Right lobe of liver (tissue), 6 donors: ENCODE results near the gene ZRANB3. TPM values are rescaled to one million over a fixed set of nuclear protein-coding genes. Genes with fewer than 3 reads are reported as not detected.
"Not testable (repeated sequence)": the region's sequence is repeated elsewhere in the genome, so short reads cannot be mapped to it uniquely, and the experiment has no call there.

ENCODE experiments used
- ATAC-seq, 4 donors: fragments of 200-7000 bp; cut with Tn5 transposase; one replicate each; pipeline ENCODE4 v1.9.1; 2020; ENCODE audit warnings: mild to moderate bottlenecking in 4 of 4, moderate library complexity in 4 of 4
- DNase-seq, 3 donors: peaks; one replicate each; pipeline ENCODE4 v3.0.0-alpha.2; 2020
- H3K27ac ChIP-seq, 3 donors: fragments of 200-600 bp; one replicate each; pipeline ENCODE4 v1.8.0; 2022
- H3K27me3 ChIP-seq, 2 donors: fragments of 200-600 bp; one replicate each; pipeline ENCODE4 v1.8.0; 2022
- H3K36me3 ChIP-seq, 4 donors: fragments of 200-600 bp; sonication (generic) in 1 of 4; one replicate each; pipeline versions ENCODE4 v1.5.1 to v1.8.0; 2017 to 2022; ENCODE audit warnings: control low read depth in 1 of 4
- H3K4me1 ChIP-seq, 4 donors: fragments of 200-600 bp; sonication (generic) in 1 of 4; one replicate each; pipeline versions ENCODE4 v1.5.1 to v1.8.0; 2017 to 2022; ENCODE audit warnings: control low read depth in 1 of 4
- H3K4me3 ChIP-seq, 3 donors: fragments of 200-600 bp; one replicate each; pipeline ENCODE4 v1.8.0; 2022
- H3K9me3 ChIP-seq, 4 donors: fragments of 200-600 bp; sonication (generic) in 1 of 4; one replicate each; pipeline versions ENCODE4 v1.5.1 to v1.8.0; 2017 to 2022; ENCODE audit warnings: control low read depth in 1 of 4
- POLR2A ChIP-seq: fragments of 450-650 bp; IDR thresholded peaks from one replicate; pipeline ENCODE4 v1.6.1; 2017; ENCODE audit warnings: antibody characterized with exemption, mild to moderate bottlenecking
- WGBS: methylation state at CpG from one replicate; pipeline ENCODE4 v1.1.6; 2018; ENCODE audit warnings: low coverage, low lambda C conversion rate; ENCODE audit not compliant: insufficient coverage; ENCODE audit errors: missing lambda C conversion rate; 5-methylcytosine and 5-hydroxymethylcytosine counted together
- intact Hi-C, 2 donors: fragments of 100-400 bp; cut with DNase I; formaldehyde crosslinking; loops; one replicate each; pipeline versions ENCODE4 v1.11.2 to v1.14.1; 2022
- total RNA-seq, 6 experiments: library from RNA; depleted of rRNA in 2 of 6; stranded (reverse); fragments of >200 nt in 2 of 6; fragmentation: NEBNext Ultra II Directional in 3 of 6; extraction: Animal tissue kit (Norgen Biotek cat#: 25700) in 3 of 6; gene quantifications; one replicate each; pipeline versions ENCODE4 v1.1.0 to v1.2.4, GENCODE V29; 2016 to 2023
- TF ChIP-seq, protein P1 (sequence below), 4 donors: fragments of 200-600 bp in 3 of 4; fragments of 450-650 bp in 1 of 4; IDR thresholded peaks; one replicate each; pipeline versions ENCODE4 v1.5.1 to v1.8.0; 2016 to 2022; ENCODE audit warnings: antibody characterized with exemption in 4 of 4, mild to moderate bottlenecking in 2 of 4
- donor health status: DM: no; HTN: yes; CAD: no.
- donor health status: DM: no; HTN: no; CAD: no.
- donor health status: DM: no; HTN: no; CAD: no.
- donor health status: DM: no; HTN: yes; CAD: no.
- donor health status: DM: no; HTN: yes; CAD: no.

Gene ZRANB3
- total RNA-seq, 6 experiments from 2014 or later, result 3.3 to 5.6 (median 4.0) TPM

DNA sequence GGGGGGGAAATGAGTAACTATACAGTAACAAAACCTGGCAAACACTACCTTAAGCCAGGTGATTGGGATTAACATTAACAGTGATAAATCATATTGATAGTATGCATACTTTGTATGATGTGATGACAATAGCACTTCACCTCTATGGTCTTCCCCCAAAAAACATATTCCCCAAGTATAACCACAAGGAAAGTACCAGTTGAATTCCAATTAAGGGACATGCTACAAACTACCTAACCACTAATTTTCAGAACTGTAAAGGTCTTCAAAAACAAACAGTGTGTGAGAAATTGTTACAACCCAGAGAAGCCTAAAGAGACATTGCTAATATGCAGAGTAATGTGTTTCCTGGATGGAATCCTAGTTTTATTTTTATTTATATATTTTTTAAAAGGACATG lies 152.4 kb downstream of the ZRANB3 start:
- TF ChIP-seq, protein P1, sequence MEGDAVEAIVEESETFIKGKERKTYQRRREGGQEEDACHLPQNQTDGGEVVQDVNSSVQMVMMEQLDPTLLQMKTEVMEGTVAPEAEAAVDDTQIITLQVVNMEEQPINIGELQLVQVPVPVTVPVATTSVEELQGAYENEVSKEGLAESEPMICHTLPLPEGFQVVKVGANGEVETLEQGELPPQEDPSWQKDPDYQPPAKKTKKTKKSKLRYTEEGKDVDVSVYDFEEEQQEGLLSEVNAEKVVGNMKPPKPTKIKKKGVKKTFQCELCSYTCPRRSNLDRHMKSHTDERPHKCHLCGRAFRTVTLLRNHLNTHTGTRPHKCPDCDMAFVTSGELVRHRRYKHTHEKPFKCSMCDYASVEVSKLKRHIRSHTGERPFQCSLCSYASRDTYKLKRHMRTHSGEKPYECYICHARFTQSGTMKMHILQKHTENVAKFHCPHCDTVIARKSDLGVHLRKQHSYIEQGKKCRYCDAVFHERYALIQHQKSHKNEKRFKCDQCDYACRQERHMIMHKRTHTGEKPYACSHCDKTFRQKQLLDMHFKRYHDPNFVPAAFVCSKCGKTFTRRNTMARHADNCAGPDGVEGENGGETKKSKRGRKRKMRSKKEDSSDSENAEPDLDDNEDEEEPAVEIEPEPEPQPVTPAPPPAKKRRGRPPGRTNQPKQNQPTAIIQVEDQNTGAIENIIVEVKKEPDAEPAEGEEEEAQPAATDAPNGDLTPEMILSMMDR (IDR thresholded peaks at IDR 0.05), result no peak
- no peak for TF ChIP-seq POLR2A
- no peak for ATAC-seq
- no peaks in the 10 kb centered on the region for H3K9me3 ChIP-seq

DNA sequence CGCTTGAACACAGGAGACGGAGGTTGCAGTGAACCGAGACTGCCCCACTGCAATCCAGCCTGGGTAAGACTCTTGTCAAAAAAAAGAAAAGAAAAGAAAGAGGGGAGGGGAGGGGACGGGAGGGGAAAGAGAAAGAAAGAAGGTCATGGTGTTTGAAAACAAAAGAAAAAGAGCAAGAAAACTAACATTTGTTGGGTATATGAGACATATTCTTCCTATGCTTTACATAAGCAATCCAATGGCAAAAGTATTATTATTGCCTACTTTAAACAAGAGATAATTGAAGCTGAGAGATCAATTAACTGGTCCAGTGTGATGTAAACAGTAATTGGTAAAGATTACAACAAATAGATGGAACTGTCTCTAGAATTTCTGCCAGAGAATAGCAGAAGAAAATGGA lies 157.3 kb downstream of the ZRANB3 start:
- Histone ChIP-seq H3K4me3 (no peak overlapping the region), H3K4me1 (no peaks in the 10 kb centered on the region), H3K36me3 (no peaks in the 10 kb centered on the region), H3K27me3 (no peaks in the 10 kb centered on the region), H3K9me3 (peaks cover 0 to 2% (median 0%) of the 10 kb centered on the region in 4 donors), H3K27ac (no peak overlapping the region)
- ATAC-seq (no peak), DNase-seq (no peak)
- intact Hi-C loops, result no loop called here
- WGBS, result 97% methylated on average over 3 of the region's 4 CpGs
- TF ChIP-seq, protein P1 (IDR thresholded peaks at IDR 0.05), result no peak
- no peak for TF ChIP-seq POLR2A

More for the DNA sequence above, 152.4 kb downstream of the ZRANB3 start:
- DNase-seq, result no peak
- H3K27me3 ChIP-seq, result no peaks in the 10 kb centered on the region
- no peak overlapping the region for H3K4me3 ChIP-seq
- no peaks in the 10 kb centered on the region for H3K4me1 ChIP-seq
- H3K36me3 ChIP-seq, result no peaks in the 10 kb centered on the region
- H3K27ac ChIP-seq, result no peak overlapping the region
- intact Hi-C loops, result no loop called here

DNA sequence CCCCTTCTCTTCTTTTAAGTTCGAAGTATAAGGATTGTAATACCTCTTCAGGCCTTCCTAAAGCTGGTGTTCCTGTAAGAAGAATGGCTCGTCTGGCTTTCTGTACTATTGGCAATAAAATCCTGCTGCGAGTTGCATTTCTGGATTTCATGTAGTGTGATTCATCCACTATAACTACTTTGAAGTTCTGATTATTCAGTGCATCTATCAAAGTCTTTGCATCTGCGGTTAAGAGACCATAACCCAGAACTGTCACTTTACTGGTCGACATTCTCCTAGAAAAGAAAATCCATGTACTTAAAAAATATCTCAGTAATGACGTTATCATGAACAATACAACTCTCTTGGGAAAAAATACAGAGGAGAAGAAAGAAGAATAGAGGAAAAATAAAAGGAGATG lies 181.1 kb downstream of the ZRANB3 start:
- Histone ChIP-seq H3K27me3 (no peaks in the 10 kb centered on the region), H3K27ac (no peak overlapping the region), H3K36me3 (no peaks in the 10 kb centered on the region), H3K9me3 (peaks cover 0 to 10% (median 2%) of the 10 kb centered on the region in 4 donors), H3K4me1 (no peaks in the 10 kb centered on the region), H3K4me3 (no peak overlapping the region)
- 90% methylated on average over 6 of the region's 6 CpGs for WGBS
- DNase-seq (no peak), ATAC-seq (no peak)
- intact Hi-C loops, result no loop called here
- TF ChIP-seq POLR2A, result no peak
- TF ChIP-seq, protein P1 (IDR thresholded peaks at IDR 0.05), result no peak

DNA sequence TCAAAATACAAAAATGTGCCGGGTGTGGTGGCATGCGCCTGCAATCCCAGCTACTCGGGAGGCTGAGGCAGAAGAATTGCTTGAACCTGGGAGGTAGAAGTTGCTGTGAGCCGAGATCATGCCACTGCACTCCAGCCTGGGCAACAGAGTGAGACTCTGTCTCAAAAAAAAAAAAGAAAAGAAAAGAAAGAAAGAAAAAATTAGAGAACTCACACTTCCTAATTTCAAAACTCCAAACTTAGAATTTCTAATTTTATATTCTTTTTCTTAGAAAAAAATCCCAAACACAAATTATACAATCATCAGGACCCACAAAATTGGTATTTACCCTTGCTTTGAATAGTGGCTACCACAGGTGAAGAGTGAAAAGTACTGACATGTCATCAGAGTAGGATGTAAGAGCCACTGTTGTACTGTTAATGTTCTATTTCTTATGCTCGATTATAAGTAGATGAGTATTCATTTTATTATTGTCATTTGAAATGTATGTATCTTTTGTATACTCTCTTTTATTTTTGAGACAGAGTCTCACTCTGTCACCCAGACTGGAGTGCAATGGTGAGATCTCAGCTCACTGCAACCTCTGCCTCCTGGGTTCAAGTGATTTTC lies 182.8 kb downstream of the ZRANB3 start:
- H3K9me3 ChIP-seq, result peaks cover 0 to 10% (median 2%) of the 10 kb centered on the region in 4 donors
- H3K27me3 ChIP-seq, H3K4me1 ChIP-seq, H3K36me3 ChIP-seq, DNase-seq, H3K4me3 ChIP-seq, ATAC-seq, H3K27ac ChIP-seq, intact Hi-C loops: not testable (repeated sequence)
- 75% methylated on average over 4 of the region's 5 CpGs for WGBS

DNA sequence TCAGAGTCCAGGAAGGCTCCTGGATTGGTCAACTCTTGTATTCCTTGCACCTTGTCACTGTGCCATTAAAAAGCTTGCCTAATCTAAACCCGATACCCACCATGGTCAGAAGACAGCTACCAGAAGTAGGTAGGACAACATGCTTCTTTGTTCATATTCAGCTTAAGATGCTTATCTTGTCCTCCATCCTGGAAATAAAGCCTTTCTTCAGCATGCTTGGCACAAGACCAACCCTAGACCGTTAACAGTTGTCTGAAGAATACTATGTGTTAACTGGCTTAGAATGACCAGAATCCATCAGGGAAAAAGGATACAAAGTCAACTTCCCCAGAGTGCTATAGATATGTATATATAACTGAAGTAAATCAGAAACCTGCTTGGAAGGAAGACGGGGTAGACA lies 193.9 kb downstream of the ZRANB3 start:
- no peak overlapping the region for H3K4me3 ChIP-seq
- WGBS, result 85% methylated on average over 2 of the region's 3 CpGs
- no peak for DNase-seq
- H3K27ac ChIP-seq, result no peak overlapping the region
- no peaks in the 10 kb centered on the region for H3K36me3 ChIP-seq
- H3K4me1 ChIP-seq, result no peaks in the 10 kb centered on the region
- no peak for ATAC-seq
- no peaks in the 10 kb centered on the region for H3K27me3 ChIP-seq
- no peak for TF ChIP-seq POLR2A
- TF ChIP-seq, protein P1 (IDR thresholded peaks at IDR 0.05), result no peak
- H3K9me3 ChIP-seq, result no peaks in the 10 kb centered on the region
- intact Hi-C loops, result no loop called here
